Endometrial microvascular endothelial cells (primary cell): ENCODE measurements around the gene NFE2L1. TPM values are rescaled to one million over a fixed set of nuclear protein-coding genes. Genes with fewer than 3 reads are reported as not detected.
"Not testable (repeated sequence)": the region's sequence is repeated elsewhere in the genome, so short reads cannot be mapped to it uniquely, and the experiment has no call there.

Source experiments
- in situ Hi-C: cut with HindIII; loops from 2 replicates; pipeline ENCODE4 v1.10.0; 2017; ENCODE audit warnings: low sequenced_read_pairs, low pct_unique_long_range_greater_than_20kb; ENCODE audit errors: inconsistent ontology term
- total RNA-seq: library from RNA; depleted of rRNA; stranded (reverse); fragments of >200 nt; gene quantifications from one replicate; pipeline ENCODE4 v1.2.3, GENCODE V29; 2015; ENCODE audit errors: inconsistent ontology term

Gene NFE2L1
- total RNA-seq, result 115 TPM

DNA sequence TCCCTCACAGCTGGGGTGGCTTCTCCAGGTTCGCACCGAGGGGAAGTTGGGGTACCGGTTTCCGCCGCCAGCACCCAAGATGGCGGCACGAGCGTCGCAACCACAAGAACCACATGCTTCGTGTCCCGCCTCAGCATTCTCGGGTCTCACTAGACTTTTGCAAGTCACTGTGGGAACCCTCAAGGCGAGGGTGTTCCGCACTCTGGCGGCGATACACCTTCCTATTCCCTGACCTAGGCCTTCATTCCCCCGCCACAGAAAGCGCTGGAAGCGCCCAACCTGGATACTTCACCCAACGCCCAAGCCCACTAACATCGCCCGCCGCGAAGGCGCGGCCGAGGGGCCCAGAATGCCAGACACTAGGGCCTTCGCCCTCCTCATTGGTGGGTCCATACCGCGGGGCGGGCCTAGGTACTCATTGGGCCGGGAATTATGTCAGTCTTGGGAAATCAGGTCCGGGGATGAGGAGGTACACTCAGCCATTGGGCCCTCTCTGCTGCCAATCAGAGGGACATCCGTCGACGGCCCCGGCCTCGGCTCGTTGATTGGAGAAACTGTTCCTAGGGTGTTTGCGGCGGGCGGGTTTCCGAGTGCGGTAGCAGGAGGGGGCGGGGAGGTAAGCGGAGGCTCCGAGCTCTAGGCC is at the start of gene NFE2L1:
TSS of gene NFE2L1 (plus strand) at position 619 of the 643 bp plus-strand sequence. CDS start 2,760 bp downstream, outside the sequence.
- in situ Hi-C loops, result no loop called here

DNA sequence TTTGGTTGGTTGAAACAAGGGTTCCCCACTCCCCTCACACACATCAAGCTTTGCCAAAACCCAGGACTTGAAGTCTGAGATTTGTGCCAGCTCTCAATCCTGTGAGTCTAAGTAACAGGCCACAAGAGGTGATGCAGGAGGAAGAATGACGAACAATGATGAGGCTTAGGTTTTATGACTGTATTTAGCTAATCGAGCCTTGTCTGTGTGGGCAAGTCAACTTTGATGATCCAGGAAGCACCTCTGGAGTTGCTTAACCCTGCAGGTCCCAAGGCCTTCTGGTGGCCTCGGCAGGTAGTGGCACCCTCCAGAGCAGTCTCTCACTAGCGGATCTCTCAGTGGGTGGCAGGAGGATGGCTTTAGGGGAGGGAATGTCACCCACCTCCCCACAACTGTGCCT is 48.6 kb upstream of the NFE2L1 start:
- in situ Hi-C loops, result no loop called here

DNA sequence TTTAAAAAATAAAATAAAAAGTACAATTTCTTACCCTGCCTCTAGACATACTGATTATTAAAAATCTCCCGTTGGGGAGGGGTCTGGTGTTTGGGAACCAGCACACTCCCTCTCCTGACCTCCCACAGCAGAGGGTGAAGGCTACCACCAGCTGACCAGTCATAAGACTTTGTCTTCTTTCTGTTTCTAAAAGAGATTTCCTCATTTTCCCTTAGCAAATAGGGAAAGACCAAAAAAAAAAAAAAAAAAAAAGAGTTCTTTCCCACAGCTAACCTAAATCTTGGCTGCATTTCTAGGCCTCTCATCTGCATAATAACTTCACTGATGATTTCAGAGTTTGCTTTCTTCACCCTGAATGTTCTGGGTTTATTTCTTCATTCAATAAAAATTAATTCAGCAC is 47.0 kb upstream of the NFE2L1 start:
- in situ Hi-C loops, result no loop called here

- in situ Hi-C loops, result not testable (repeated sequence)
These were observed 46.5 kb upstream of the NFE2L1 start for GRCh38 chr17:48001657-48002056.

- in situ Hi-C loops, result no loop called here
These were observed 45.8 kb upstream of the NFE2L1 start for GRCh38 chr17:48002266-48002915.

- in situ Hi-C loops, result no loop called here
These were observed 45.2 kb upstream of the NFE2L1 start for GRCh38 chr17:48002916-48003416.

- in situ Hi-C loops, result no loop called here
These were observed 44.6 kb upstream of the NFE2L1 start for GRCh38 chr17:48003417-48004151.

- in situ Hi-C loops, result no loop called here
These were observed 43.2 kb upstream of the NFE2L1 start for GRCh38 chr17:48004983-48005382.

DNA sequence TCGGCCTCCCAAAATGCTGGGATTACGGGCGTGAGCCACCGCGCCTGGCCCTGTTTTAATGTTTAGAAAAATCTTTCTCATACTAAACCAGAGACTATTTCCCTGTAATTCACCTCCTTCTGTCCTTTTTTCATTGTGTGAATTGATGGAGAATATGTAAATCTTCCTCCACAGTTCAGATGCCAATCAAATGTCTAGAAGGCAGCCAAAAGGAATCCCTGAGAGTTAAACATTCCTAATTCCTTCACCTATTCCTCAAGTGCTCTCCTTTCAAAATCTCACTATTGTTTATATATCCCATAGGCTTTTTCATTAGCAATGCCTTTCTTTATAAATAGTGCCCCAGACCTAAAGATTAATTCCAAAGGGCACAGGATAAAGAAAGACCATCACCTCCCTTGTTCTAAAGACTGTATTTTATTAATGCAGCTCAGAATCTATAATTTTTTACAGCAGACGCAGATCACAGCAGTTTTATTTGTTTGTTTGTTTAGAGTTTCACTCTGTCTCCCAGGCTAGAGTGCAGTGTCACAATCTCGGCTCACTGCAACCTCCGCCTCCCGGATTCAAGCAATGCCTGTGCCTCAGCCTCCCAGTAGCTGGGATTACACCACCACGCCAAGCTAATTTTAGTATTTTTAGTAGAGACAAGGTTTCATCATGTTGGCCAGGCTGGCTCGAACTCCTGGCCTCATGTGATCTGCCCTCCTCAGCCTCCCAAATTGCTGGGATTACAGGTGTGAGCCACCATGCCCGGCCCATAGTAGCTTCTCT is 41.0 kb upstream of the NFE2L1 start:
- in situ Hi-C loops, result no loop called here

GRCh38 chr17:48010193-48010592 is 38.0 kb upstream of the NFE2L1 start:
- in situ Hi-C loops, result no loop called here

GRCh38 chr17:48011405-48012150 is 36.6 kb upstream of the NFE2L1 start:
- in situ Hi-C loops, result no loop called here

DNA sequence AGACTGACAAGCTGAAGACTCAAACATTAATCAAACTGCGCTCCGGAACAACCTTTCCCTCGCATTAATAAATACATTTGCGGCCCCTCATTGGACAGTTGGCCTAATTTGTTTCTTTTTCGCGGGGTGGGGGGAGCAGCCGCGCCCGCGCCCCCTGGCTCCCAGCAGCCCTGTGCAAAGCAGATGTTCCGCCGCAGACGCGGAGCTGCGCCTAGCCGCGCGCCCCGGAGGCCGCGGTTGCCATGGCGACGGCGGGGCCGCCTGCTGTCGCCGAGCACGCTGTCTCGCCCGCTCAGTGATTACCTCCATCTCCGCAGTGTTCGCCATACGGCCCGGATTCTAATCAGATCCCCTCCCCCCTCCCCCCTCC is 36.0 kb upstream of the NFE2L1 start:
- in situ Hi-C loops, result no loop called here

DNA sequence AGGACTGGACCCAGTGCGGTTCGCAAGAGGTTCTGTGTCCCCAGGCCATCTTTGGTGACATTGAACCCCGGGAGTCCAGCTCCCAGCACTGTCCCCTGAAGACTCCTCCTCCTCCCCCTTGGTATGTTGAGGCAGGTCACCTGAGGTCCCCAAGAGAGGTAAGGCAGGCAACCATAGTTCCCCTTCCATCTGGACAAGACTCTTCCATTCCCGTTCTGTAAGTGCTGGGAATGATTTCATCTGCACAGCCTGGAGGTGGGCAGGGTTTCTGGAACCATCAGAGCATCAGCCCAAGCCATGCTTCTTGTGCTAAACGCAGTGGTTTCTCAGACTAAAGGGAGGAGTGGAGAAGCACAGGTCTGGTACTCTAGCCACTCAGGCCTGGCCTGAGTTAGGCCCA is 35.5 kb upstream of the NFE2L1 start:
- in situ Hi-C loops, result no loop called here

DNA sequence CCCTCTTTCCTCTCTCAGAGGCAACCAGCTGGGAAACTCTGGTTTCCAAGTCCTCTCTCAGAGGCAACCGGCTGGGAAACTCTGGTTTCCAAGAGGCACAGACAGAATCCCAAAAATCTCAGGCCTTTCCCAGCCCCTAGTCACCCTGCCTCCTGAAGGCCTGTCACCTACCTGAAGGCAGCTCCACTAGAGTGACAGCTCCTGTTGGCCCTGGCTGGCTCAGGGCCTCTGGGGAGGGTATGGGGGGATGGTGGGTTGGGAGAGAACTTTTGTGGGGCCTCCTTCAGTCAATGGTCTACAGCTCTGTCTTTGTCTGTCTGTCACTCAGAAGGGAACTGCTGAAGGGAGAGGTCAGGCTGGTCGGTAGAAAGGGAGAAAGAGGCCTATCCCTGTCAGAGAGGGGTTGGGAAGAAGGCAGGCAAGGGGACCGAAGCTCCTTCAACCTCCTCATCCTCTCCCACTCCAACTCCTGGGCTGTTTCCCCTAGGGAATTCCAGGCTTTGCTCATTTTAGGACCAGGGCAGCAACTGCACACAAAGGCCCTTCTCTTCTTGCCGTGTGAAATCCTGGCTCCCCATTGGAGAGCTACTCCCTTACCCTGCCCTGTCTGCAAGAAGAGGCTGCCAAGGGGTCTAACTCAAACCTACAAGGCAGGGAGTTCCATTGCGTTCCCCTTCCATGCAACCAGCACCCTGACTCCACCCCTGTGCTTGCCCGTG is 34.1 kb upstream of the NFE2L1 start:
- in situ Hi-C loops, result no loop called here

- in situ Hi-C loops, result no loop called here
These were observed 33.5 kb upstream of the NFE2L1 start for GRCh38 chr17:48014595-48015111.

GRCh38 chr17:48016112-48016511 is 32.0 kb upstream of the NFE2L1 start:
- in situ Hi-C loops, result no loop called here

GRCh38 chr17:48017817-48018158 is 30.4 kb upstream of the NFE2L1 start:
- in situ Hi-C loops, result not testable (repeated sequence)

GRCh38 chr17:48021934-48022333 is 26.2 kb upstream of the NFE2L1 start:
- in situ Hi-C loops, result no loop called here
